Measurements from ENCODE around the gene ZNF217.
"Not testable (repeated sequence)": the region's sequence is repeated elsewhere in the genome, so short reads cannot be mapped to it uniquely, and the experiment has no call there.

ZNF217 gene

GRCh38 chr20:53566623-53567022, 27.0 kb downstream of the ZNF217 start:
- DNase-seq (ENCODE audit: low spot score), result not testable (repeated sequence)

GRCh38 chr20:53565254-53565653, 28.4 kb downstream of the ZNF217 start:
- no peak for DNase-seq (ENCODE audit: low spot score)

GRCh38 chr20:53562104-53562764, 31.4 kb downstream of the ZNF217 start:
- DNase-seq (ENCODE audit: low spot score), result not testable (repeated sequence)

- no peak for DNase-seq (ENCODE audit: low spot score)
These were observed 32.1 kb downstream of the ZNF217 start for GRCh38 chr20:53561505-53561904.

- no peak for DNase-seq (ENCODE audit: low spot score)
These were observed 33.8 kb downstream of the ZNF217 start for GRCh38 chr20:53559816-53560215.

GRCh38 chr20:53557130-53557529, 36.5 kb downstream of the ZNF217 start:
- DNase-seq (ENCODE audit: low spot score), result no peak

GRCh38 chr20:53556267-53556897, 37.3 kb downstream of the ZNF217 start:
- no peak for DNase-seq (ENCODE audit: low spot score)

- DNase-seq (ENCODE audit: low spot score), result no peak
These were observed 37.8 kb downstream of the ZNF217 start for GRCh38 chr20:53555816-53556215.

- DNase-seq (ENCODE audit: low spot score), result no peak
These were observed 38.6 kb downstream of the ZNF217 start for GRCh38 chr20:53555081-53555480.

GRCh38 chr20:53552572-53552893, 41.1 kb downstream of the ZNF217 start:
- not testable (repeated sequence) for DNase-seq (ENCODE audit: low spot score)

- DNase-seq (ENCODE audit: low spot score), result not testable (repeated sequence)
These were observed 41.7 kb downstream of the ZNF217 start for GRCh38 chr20:53551719-53552571.

- DNase-seq (ENCODE audit: low spot score), result no peak
These were observed 43.1 kb downstream of the ZNF217 start for GRCh38 chr20:53550280-53551187.

GRCh38 chr20:53547664-53548239, 45.9 kb downstream of the ZNF217 start:
- no peak for DNase-seq (ENCODE audit: low spot score)

GRCh38 chr20:53539516-53539915, 54.1 kb downstream of the ZNF217 start:
- no peak for DNase-seq (ENCODE audit: low spot score)

GRCh38 chr20:53536382-53536781, 57.3 kb downstream of the ZNF217 start:
- DNase-seq (ENCODE audit: low spot score), result not testable (repeated sequence)

- no peak for DNase-seq (ENCODE audit: low spot score)
These were observed 57.8 kb downstream of the ZNF217 start for GRCh38 chr20:53535878-53536277.

- DNase-seq (ENCODE audit: low spot score), result no peak
These were observed 59.6 kb downstream of the ZNF217 start for GRCh38 chr20:53534037-53534436.

- DNase-seq (ENCODE audit: low spot score), result no peak
These were observed 60.1 kb downstream of the ZNF217 start for GRCh38 chr20:53533500-53533899.

GRCh38 chr20:53532654-53533312, 60.9 kb downstream of the ZNF217 start:
- not testable (repeated sequence) for DNase-seq (ENCODE audit: low spot score)

- no peak for DNase-seq (ENCODE audit: low spot score)
These were observed 63.2 kb downstream of the ZNF217 start for GRCh38 chr20:53530440-53530839.

GRCh38 chr20:53529658-53530057, 64.0 kb downstream of the ZNF217 start:
- DNase-seq (ENCODE audit: low spot score), result no peak
